Measurements from ENCODE around the gene CDK9. TPM values are rescaled to one million over a fixed set of nuclear protein-coding genes. Genes with fewer than 3 reads are reported as not detected.

Gene CDK9
- total RNA-seq (100 to 1,000 TPM; 127 to 138 TPM), polyA plus RNA-seq (10 to 100 TPM; 35.4 to 63.6 TPM)

GRCh38 chr9:127785933-127786772, at the start of gene CDK9:
CDK9 (plus strand) TSS chr9:127786034; CDS start chr9:127786149, 115 bp downstream.
- DNase-seq = peak; percentile 90 to 98 (median 95)
- Mint-ChIP-seq H3K4me3 (peak within 1 kb of the TSS; percentile 88 to 94 (median 90)), H3K27me3 (no peaks in the 10 kb centered on the region), H3K36me3 (peaks cover 32 to 42% of the 10 kb centered on the region in 2 donors), H3K4me1 (peaks cover 34 to 72% (median 48%) of the 10 kb centered on the region in 4 donors), H3K27ac (peak within 1 kb of the TSS; percentile 93 to 99 (median 97)), H3K9me3 (no peaks in the 10 kb centered on the region)
- Histone ChIP-seq H3K27me3 (ENCODE audit: insufficient read depth, low read length) (no peaks in the 10 kb centered on the region), H3K4me3 (ENCODE audit: low read length in 2 of 2) (peak within 1 kb of the TSS; percentile 76 to 80), H3K27ac (ENCODE audit: low read depth, low read length) (peak within 1 kb of the TSS; percentile 86), H3K4me1 (ENCODE audit: insufficient read depth, low read length) (peaks cover 59% of the 10 kb centered on the region), H3K9me3 (ENCODE audit: control insufficient read depth in 1 of 2, low read length in 2 of 2) (no peaks in the 10 kb centered on the region), H3K36me3 (ENCODE audit: insufficient read depth, low read length) (peaks cover 42% of the 10 kb centered on the region)
- POLR2A ChIA-PET (ENCODE audit: partially characterized antibody) = interaction anchor here (0.6 to 12.3 kb wide), 30 partner anchors 11 to 561 kb away, joined by 3 to 377 read pairs (median 6); partner anchors contain the start of genes DPM2, ENG, FPGS and LRSAM1
- intact Hi-C loops (cut with micrococcal nuclease) = loop anchor here (1.0 to 10.0 kb wide), 14 partner anchors 10 to 362 kb away; partner anchors contain the start of genes FPGS, LRSAM1, NAIF1 and RPL12
- CTCF ChIA-PET (ENCODE audit: partially characterized antibody) = interaction anchor here (0.8 to 6.7 kb wide), 17 partner anchors 11 to 137 kb away, joined by 3 to 128 read pairs (median 5); partner anchors contain the start of genes FPGS and TOR2A

- peaks cover 7 to 25% (median 16%) of the 10 kb centered on the region in 4 donors for H3K4me1 Mint-ChIP-seq
- Histone ChIP-seq H3K4me3 (ENCODE audit: low read length in 2 of 2) (no peak overlapping the region), H3K9me3 (ENCODE audit: control insufficient read depth in 1 of 2, low read length in 2 of 2) (no peaks in the 10 kb centered on the region), H3K36me3 (ENCODE audit: insufficient read depth, low read length) (peaks cover 36% of the 10 kb centered on the region), H3K27ac (ENCODE audit: low read depth, low read length) (no peak overlapping the region), H3K4me1 (ENCODE audit: insufficient read depth, low read length) (peaks cover 18% of the 10 kb centered on the region), H3K27me3 (ENCODE audit: insufficient read depth, low read length) (no peaks in the 10 kb centered on the region)
- CTCF ChIA-PET (ENCODE audit: partially characterized antibody) = interaction anchor here (0.8 to 2.2 kb wide), 3 partner anchors 46 to 183 kb away, joined by 3 to 14 read pairs (median 4); no protein-coding TSS in a partner anchor
- DNase-seq = no peak
- H3K27me3 Mint-ChIP-seq = no peaks in the 10 kb centered on the region
- H3K4me3 Mint-ChIP-seq = no peak overlapping the region
- peaks cover 0 to 2% (median 0%) of the 10 kb centered on the region in 8 donors for H3K9me3 Mint-ChIP-seq
- intact Hi-C loops (cut with micrococcal nuclease) = loop anchor here (10.0 kb wide), 2 partner anchors 386 to 514 kb away; partner anchors contain the start of gene PTGES2
- H3K27ac Mint-ChIP-seq = peak overlapping the region in 2 of 7 donors; percentile 82
- peaks cover 19 to 37% of the 10 kb centered on the region in 2 donors for H3K36me3 Mint-ChIP-seq
- POLR2A ChIA-PET (ENCODE audit: partially characterized antibody) = interaction anchor here (0.6 kb wide), 1 partner anchor 62 kb away, joined by 4 read pairs; no protein-coding TSS in a partner anchor
Measured at GRCh38 chr9:127738666-127739065, 47.2 kb upstream of the CDK9 start.

DNA sequence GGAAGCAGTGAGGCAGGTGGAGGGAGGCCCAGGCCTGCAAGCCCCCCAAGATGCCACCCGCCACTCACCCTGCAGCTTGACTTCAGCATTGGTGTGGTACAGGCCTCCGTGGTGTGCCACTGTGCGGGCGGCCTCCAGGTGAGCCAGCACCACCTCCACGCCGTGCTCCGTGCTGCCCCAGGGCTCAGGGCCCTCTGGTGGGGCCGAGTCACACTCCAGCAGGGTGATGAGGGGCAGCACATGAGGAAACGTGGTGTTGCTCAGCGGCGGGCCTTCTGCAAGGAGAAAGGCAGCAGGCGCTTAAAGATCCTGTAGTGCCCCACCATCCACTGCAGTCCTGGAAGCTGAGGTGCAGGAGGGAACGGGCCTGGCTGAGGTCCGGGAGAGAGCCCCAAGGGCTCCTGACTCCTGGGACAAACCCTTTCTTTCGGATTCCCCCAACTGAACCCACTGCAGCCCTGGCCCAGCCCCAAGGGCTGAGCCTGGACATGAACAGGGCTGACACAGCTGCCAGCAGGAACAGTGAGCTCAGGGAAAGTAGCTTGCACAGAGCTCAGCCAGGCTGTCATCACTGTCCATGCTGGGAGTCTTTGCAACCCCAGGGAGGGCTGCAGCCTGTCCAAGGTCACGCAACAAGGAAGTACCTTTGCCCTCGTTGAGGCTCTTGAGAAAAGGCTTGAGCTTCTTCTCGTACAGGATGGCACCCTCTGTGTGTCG, 46.1 kb upstream of the CDK9 start:
- peaks cover 21 to 39% of the 10 kb centered on the region in 2 donors for H3K36me3 Mint-ChIP-seq
- Histone ChIP-seq H3K27me3 (ENCODE audit: insufficient read depth, low read length) (no peaks in the 10 kb centered on the region), H3K4me3 (ENCODE audit: low read length in 2 of 2) (no peak overlapping the region), H3K36me3 (ENCODE audit: insufficient read depth, low read length) (peaks cover 42% of the 10 kb centered on the region), H3K27ac (ENCODE audit: low read depth, low read length) (no peak overlapping the region), H3K4me1 (ENCODE audit: insufficient read depth, low read length) (peaks cover 7% of the 10 kb centered on the region), H3K9me3 (ENCODE audit: control insufficient read depth in 1 of 2, low read length in 2 of 2) (no peaks in the 10 kb centered on the region)
- POLR2A ChIA-PET (ENCODE audit: partially characterized antibody) = interaction anchor here (1.0 to 2.1 kb wide), 3 partner anchors 26 to 43 kb away, joined by 3 to 5 read pairs (median 3); no protein-coding TSS in a partner anchor
- intact Hi-C loops (cut with micrococcal nuclease) = loop anchor here (10.0 kb wide), 2 partner anchors 385 to 515 kb away; partner anchors contain the start of gene PTGES2
- peak overlapping the region in 1 of 7 donors; percentile 10 for H3K27ac Mint-ChIP-seq
- CTCF ChIA-PET (ENCODE audit: partially characterized antibody) = interaction anchor here (0.6 to 1.7 kb wide), 7 partner anchors 31 to 182 kb away, joined by 3 to 11 read pairs (median 3); no protein-coding TSS in a partner anchor
- DNase-seq = no peak
- no peaks in the 10 kb centered on the region for H3K27me3 Mint-ChIP-seq
- no peak overlapping the region for H3K4me3 Mint-ChIP-seq
- peaks cover 5 to 16% (median 9%) of the 10 kb centered on the region in 4 donors for H3K4me1 Mint-ChIP-seq
- peaks cover 0 to 2% (median 0%) of the 10 kb centered on the region in 8 donors for H3K9me3 Mint-ChIP-seq

- intact Hi-C loops (cut with micrococcal nuclease) = no loop called here
- H3K27ac ChIP-seq (ENCODE audit: low read depth, low read length) = no peak overlapping the region
- H3K4me3 Mint-ChIP-seq = no peak overlapping the region
- peaks cover 48% of the 10 kb centered on the region for H3K36me3 ChIP-seq (ENCODE audit: insufficient read depth, low read length)
- no peaks in the 10 kb centered on the region for H3K9me3 Mint-ChIP-seq
- DNase-seq = no peak
- no peaks in the 10 kb centered on the region for H3K27me3 Mint-ChIP-seq
- H3K36me3 Mint-ChIP-seq = peaks cover 24 to 50% of the 10 kb centered on the region in 2 donors
- ChIA-PET POLR2A (ENCODE audit: partially characterized antibody) (interaction anchor here (1.3 to 3.6 kb wide), 2 partner anchors 43 kb away, joined by 3 to 14 read pairs; partner anchors contain the start of gene CDK9), CTCF (ENCODE audit: partially characterized antibody) (interaction anchor here (1.9 kb wide), 1 partner anchor 127 kb away, joined by 4 read pairs; no protein-coding TSS in a partner anchor)
- no peaks in the 10 kb centered on the region for H3K4me1 ChIP-seq (ENCODE audit: insufficient read depth, low read length)
- no peaks in the 10 kb centered on the region for H3K9me3 ChIP-seq (ENCODE audit: control insufficient read depth in 1 of 2, low read length in 2 of 2)
- peak overlapping the region in 3 of 7 donors; percentile 29 to 42 (median 37) for H3K27ac Mint-ChIP-seq
- no peak overlapping the region for H3K4me3 ChIP-seq (ENCODE audit: low read length in 2 of 2)
- H3K4me1 Mint-ChIP-seq = peaks cover 0 to 8% (median 2%) of the 10 kb centered on the region in 4 donors
- H3K27me3 ChIP-seq (ENCODE audit: insufficient read depth, low read length) = no peaks in the 10 kb centered on the region
Measured at GRCh38 chr9:127741831-127742434, 43.9 kb upstream of the CDK9 start.

DNA sequence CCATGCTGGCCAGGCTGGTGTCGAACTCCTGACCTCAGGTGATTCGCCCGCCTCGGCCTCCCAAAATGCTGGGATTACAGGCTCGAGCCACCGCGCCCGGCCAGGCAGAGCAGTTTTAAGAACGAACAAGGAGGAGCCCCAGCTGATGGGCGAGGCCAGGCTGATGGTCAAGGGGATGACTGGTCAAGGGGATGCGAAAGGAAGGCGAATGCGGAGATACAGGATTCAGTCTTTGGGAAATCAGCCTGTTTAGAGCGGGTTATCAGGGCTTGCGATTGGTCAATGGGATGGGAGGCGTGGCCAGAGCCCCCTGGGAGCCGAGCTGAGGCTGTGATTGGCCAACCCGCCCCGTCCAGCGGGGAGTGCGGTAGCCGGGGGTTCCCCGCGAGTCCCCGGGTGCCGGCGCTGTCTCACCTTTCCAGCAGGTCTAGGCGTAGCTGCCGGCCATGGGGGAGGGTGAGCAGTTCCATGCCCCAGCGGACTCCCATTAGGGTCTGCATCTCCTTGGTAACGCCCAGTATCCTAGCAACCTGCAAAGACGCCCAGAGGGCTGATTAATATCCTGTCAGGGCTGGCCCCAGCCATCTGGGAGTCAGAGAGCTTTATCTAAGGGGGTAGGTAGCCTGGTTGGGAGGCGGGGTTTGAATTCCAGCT, 43.3 kb upstream of the CDK9 start:
- Histone ChIP-seq H3K9me3 (ENCODE audit: control insufficient read depth in 1 of 2, low read length in 2 of 2) (no peaks in the 10 kb centered on the region), H3K4me3 (ENCODE audit: low read length in 2 of 2) (no peak overlapping the region), H3K4me1 (ENCODE audit: insufficient read depth, low read length) (no peaks in the 10 kb centered on the region), H3K36me3 (ENCODE audit: insufficient read depth, low read length) (peaks cover 49% of the 10 kb centered on the region), H3K27me3 (ENCODE audit: insufficient read depth, low read length) (no peaks in the 10 kb centered on the region), H3K27ac (ENCODE audit: low read depth, low read length) (no peak overlapping the region)
- no peak for DNase-seq
- H3K27me3 Mint-ChIP-seq = no peaks in the 10 kb centered on the region
- H3K27ac Mint-ChIP-seq = peak overlapping the region in 2 of 7 donors; percentile 29 to 42
- no peak overlapping the region for H3K4me3 Mint-ChIP-seq
- H3K9me3 Mint-ChIP-seq = no peaks in the 10 kb centered on the region
- peaks cover 24 to 54% of the 10 kb centered on the region in 2 donors for H3K36me3 Mint-ChIP-seq
- H3K4me1 Mint-ChIP-seq = peaks cover 0 to 7% (median 4%) of the 10 kb centered on the region in 4 donors
- POLR2A ChIA-PET (ENCODE audit: partially characterized antibody) = interaction anchor here (1.1 to 3.6 kb wide), 4 partner anchors 15 to 42 kb away, joined by 3 to 14 read pairs (median 5); partner anchors contain the start of gene CDK9
- intact Hi-C loops (cut with micrococcal nuclease) = no loop called here
- CTCF ChIA-PET (ENCODE audit: partially characterized antibody) = interaction anchor here (1.9 to 2.3 kb wide), 2 partner anchors 8 to 127 kb away, joined by 4 to 10 read pairs; partner anchors contain the start of gene TOR2A
